Activated gamma-delta T cell treated with Interleukin-2 at 50 U/mL for 16 hours (primary cell): ENCODE measurements around the gene RPRML.
"Not testable (repeated sequence)": the region's sequence is repeated elsewhere in the genome, so short reads cannot be mapped to it uniquely, and the experiment has no call there.

Source experiments
- DNase-seq: peaks from one replicate; pipeline ENCODE4 v3.0.0-alpha.2; 2020

The RPRML gene

GRCh38 chr17:46975287-46975686 is 3.8 kb downstream of the RPRML start:
- DNase-seq, result no peak

- no peak for DNase-seq
Observed at GRCh38 chr17:46974086-46974485, 5.0 kb downstream of the RPRML start.

DNA sequence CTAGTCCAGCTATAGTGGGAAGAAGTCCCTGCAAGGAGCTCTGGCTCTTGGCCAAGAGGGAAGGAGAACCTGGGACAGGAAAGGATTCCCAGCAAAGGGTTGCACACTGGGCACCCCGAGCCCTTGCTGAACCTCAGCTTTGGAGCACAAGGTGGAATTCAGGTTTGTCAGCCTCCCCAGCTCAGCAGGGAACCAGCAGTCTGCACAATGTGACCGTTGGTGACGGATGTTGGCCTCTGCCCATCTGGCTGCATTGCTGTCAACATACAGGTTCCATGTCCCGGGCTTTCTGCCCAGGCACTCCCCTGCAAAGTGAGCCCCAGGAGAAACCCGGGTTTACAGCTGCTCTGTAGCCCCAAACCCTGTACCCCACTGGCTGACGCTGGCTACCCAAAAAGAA is 6.7 kb downstream of the RPRML start:
- DNase-seq, result no peak

DNA sequence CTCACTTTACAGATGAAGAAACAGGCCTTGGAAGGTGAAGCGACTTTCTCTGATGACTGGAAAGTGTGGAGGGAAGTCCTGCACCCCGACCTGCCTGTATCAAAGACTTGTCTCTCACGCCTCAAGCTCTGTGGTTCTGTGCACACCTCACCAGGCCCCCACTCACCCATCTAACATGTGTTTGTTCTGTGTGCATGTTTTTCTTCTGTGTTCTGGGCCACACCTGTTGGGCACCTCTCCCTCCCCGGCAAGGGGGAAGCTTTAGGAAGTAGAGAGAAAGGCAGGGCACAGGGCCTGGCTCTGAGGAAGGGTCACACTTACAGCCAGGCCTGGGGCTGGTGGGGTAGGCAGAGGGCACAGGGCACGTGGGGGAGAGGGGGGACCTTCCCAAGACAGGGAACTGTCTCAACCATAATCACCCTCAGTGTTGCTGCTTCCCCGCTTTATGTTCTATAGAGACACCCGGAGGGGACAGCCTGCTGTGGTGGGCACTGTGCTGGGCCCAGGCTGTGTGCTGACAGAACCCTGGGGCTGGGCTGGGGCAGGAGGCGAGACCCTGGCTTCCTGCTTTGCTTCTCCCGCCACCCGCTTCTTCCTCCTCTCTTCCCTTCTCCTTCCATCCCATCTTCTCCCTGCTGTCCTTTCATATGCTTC is 7.3 kb downstream of the RPRML start:
- no peak for DNase-seq

GRCh38 chr17:46968896-46969295 is 10.2 kb downstream of the RPRML start:
- no peak for DNase-seq

- no peak for DNase-seq
Observed at GRCh38 chr17:46968224-46968834, 10.7 kb downstream of the RPRML start.

DNA sequence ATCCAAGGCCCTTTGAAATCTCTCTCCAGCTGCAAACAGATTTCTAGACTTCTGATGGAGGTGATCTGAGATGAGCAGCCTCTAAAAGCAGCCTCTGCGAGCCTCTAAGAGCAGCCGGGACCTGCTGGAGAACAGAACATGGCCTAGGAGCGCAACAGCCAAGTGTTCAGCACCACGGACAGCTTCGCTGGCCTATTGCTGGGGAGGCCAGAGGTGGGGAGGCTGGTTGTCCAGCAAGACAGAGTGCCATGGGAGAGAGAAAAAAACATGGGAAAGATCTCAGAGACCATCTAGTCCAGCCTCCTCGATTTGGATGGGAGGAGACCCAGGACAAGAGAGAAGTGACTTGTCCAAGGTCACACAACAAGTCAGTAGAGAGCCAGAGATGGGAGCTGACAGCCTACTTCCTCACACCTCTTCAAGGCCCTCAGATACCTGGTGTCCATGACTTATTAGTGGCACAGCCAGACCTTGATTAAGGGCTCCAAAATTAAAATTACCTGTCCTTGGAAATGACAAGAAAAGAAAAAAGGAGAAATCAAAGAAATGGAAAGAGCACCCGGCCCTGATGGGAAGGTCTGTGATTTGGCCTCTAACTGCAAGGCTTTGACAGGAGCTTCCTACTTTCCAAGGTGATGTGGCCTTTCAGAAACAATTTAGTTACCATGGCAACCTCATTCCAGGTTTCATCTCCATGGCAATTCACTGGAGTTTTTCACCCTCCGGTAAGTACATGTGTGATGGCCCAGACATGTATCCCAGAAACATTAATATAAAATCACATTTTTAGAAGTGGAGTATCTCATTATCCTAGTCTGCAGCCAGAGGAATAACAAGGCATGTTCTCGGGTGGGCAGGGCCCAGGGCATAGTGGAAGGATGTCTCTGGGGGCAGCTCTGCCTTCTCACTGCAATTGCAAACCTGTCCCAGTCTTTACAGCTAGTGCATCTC is 14.5 kb downstream of the RPRML start:
- DNase-seq, result no peak

DNA sequence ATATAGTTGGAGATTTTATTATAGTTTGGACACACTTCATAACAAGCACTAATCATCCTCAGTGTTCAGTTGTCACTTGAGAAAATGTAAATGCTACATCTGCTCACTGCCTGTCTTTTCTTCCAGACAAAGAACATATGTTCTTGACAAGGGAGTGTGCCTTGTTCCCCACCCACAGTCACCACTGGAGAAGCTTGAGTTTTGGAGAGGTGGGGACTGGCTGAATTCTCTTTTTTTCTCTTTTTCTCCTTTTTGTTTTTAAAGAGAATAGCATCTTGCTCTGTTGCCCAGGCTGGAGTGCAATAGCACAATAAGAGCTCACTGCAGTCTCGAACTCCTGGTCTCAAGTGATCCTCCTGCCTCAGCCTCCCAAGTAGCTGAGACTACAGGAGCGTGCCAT is 15.5 kb downstream of the RPRML start:
- DNase-seq, result no peak

GRCh38 chr17:46962374-46962790 is 16.7 kb downstream of the RPRML start:
- no peak for DNase-seq

- no peak for DNase-seq
Observed at GRCh38 chr17:46960152-46960551, 18.9 kb downstream of the RPRML start.

- no peak for DNase-seq
Observed at GRCh38 chr17:46958041-46958591, 20.9 kb downstream of the RPRML start.

DNA sequence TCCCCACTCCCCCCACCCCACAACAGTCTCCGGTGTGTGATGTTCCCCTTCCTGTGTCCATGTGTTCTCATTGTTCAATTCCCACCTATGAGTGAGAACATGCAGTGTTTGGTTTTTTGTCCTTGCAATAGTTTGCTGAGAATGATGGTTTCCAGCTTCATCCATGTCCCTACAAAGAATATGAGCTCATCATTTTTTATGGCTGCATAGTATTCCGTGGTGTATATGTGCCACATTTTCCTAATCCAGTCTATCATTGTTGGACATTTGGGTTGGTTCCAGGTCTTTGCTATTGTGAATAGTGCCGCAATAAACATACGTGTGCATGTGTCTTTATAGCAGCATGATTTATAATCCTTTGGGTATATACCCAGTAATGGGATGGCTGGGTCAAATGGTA is 25.9 kb downstream of the RPRML start:
- not testable (repeated sequence) for DNase-seq

DNA sequence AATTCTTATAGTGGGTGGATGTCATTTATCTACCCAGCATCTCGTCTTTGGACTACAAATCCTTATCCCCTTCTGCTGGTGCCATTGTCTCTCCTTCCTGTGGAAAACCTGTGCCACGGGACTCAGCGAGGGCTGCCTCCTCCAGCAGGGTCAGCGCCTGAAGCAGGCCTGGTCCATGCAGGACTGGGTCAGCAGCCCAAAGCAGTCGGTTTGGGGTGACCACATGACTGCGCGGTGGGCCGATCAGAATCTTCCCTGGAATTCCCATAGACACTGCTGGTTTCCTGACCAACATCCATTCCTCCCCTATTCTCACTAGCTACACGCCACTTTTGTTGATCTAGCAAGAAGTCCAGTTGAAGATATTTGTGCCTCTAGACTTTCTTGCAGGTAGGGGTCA is 26.9 kb downstream of the RPRML start:
- no peak for DNase-seq

- no peak for DNase-seq
Observed at GRCh38 chr17:46951706-46952105, 27.3 kb downstream of the RPRML start.

- no peak for DNase-seq
Observed at GRCh38 chr17:46950997-46951621, 27.9 kb downstream of the RPRML start.

DNA sequence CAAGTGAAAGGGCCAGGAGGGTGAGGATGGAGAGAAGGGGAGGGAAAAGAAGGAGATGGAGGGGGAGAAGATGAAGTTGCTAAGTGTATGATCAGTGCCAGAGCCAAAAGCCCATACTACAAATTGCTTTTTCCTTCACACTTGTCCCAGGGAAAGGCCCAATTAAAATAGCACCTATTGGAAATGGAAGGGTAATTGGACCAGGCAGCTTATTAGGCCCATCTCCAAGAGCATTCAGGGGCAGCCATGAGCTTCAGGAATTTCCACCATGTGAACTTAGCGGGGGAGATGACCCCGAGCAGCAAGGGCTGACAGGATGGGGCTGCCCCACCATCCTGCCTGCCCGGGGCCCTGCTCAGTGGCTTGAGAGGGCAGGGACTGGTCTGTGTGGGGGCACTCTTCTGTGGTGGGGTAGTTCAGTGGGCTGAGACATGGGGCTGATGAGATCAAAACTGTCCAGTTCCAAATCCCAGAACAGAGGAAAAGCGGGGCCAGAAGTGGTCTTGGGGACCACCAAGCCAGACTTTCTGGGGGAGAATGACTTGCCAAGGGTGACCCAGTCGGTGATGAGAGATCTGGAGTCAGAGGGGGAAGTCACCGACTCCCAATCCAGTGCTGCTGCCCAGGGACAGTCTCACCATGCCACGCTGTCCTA is 28.6 kb downstream of the RPRML start:
- DNase-seq, result no peak

GRCh38 chr17:46949291-46950174 is 29.5 kb downstream of the RPRML start:
- no peak for DNase-seq

- DNase-seq, result no peak
Observed at GRCh38 chr17:46948544-46948943, 30.5 kb downstream of the RPRML start.

DNA sequence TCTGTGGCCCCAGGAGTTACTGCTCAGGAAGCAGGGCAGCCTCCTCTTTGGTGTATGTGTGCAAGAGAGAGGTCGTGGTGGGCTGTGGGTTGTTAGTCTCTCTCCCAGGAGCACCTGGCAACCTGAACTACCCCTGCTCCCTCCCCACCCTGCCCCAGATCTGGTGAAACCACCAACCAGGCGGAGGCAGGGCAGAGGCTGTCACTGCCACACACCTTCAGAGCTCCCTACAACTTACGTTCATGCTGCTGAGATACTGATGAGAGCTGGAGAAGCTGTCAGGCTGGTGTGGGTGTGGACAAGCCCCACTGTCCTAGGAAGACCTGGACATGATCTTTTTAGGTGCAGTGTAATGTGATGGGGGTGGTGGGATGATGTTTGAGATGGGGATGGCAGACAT is 31.8 kb downstream of the RPRML start:
- DNase-seq, result no peak

- DNase-seq, result no peak
Observed at GRCh38 chr17:46944931-46945330, 34.1 kb downstream of the RPRML start.
